Progenitor cell of endocrine pancreas (in vitro differentiated cells): ENCODE results near the gene ZNF79. TPM values are rescaled to one million over a fixed set of nuclear protein-coding genes. Genes with fewer than 3 reads are reported as not detected.

Experiments used
- DNase-seq: peaks from one replicate; pipeline ENCODE4 v3.0.0; 2021; ENCODE audit warnings: low spot score; ENCODE audit not compliant: unreplicated experiment
- H3K27ac Mint-ChIP-seq: 2 replicates; pipeline ENCODE4 v1.8.0; 2021; ENCODE audit warnings: mild to moderate bottlenecking, moderate library complexity, mixed read lengths
- H3K27me3 Mint-ChIP-seq: 2 replicates; pipeline ENCODE4 v1.8.0; 2021; ENCODE audit warnings: mixed read lengths
- H3K36me3 Mint-ChIP-seq: 2 replicates; pipeline ENCODE4 v1.8.0; 2022; ENCODE audit warnings: mixed read lengths; ENCODE audit not compliant: insufficient read depth
- H3K4me1 Mint-ChIP-seq: 2 replicates; pipeline ENCODE4 v1.8.0; 2021; ENCODE audit warnings: low read depth, mixed read lengths
- H3K4me3 Mint-ChIP-seq: 2 replicates; pipeline ENCODE4 v1.8.0; 2021; ENCODE audit warnings: low read depth, mild to moderate bottlenecking, moderate library complexity, mixed read lengths
- H3K9me3 Mint-ChIP-seq: 2 replicates; pipeline ENCODE4 v1.8.0; 2021; ENCODE audit warnings: low read depth, mixed read lengths
- CTCF ChIP-seq: fragments of 200-600 bp; sonication (generic); IDR thresholded peaks from one replicate; pipeline ENCODE4 v1.5.0; 2021; ENCODE audit warnings: antibody characterized with exemption, mild to moderate bottlenecking; ENCODE audit not compliant: unreplicated experiment
- total RNA-seq: library from RNA; stranded (reverse); gene quantifications from 2 replicates; pipeline ENCODE4 v1.2.1, GENCODE V29; 2021

The ZNF79 gene
- total RNA-seq, 1 donor from 2014 or later: 12.4 TPM

GRCh38 chr9:127485995-127486394, 61.8 kb downstream of the ZNF79 start:
- no peaks in the 10 kb centered on the region for H3K27me3 Mint-ChIP-seq
- DNase-seq: no peak
- H3K27ac Mint-ChIP-seq: no peak overlapping the region

GRCh38 chr9:127488946-127489345, 64.8 kb downstream of the ZNF79 start:
- no peak overlapping the region for H3K27ac Mint-ChIP-seq
- no peaks in the 10 kb centered on the region for H3K27me3 Mint-ChIP-seq
- TF ChIP-seq CTCF: no peak
- no peak overlapping the region for H3K4me3 Mint-ChIP-seq
- H3K4me1 Mint-ChIP-seq: no peaks in the 10 kb centered on the region
- DNase-seq: no peak
- peaks cover 9% of the 10 kb centered on the region for H3K36me3 Mint-ChIP-seq
- no peaks in the 10 kb centered on the region for H3K9me3 Mint-ChIP-seq

More at GRCh38 chr9:127485995-127486394, 61.8 kb downstream of the ZNF79 start:
- Mint-ChIP-seq H3K9me3 (no peaks in the 10 kb centered on the region), H3K4me3 (no peak overlapping the region), H3K4me1 (no peaks in the 10 kb centered on the region), H3K36me3 (peaks cover 13% of the 10 kb centered on the region)
- TF ChIP-seq CTCF: no peak

- Mint-ChIP-seq H3K36me3 (peaks cover 5% of the 10 kb centered on the region), H3K27ac (no peak overlapping the region), H3K4me1 (no peaks in the 10 kb centered on the region), H3K4me3 (no peak overlapping the region), H3K9me3 (no peaks in the 10 kb centered on the region), H3K27me3 (no peaks in the 10 kb centered on the region)
- no peak for DNase-seq
- TF ChIP-seq CTCF: peak; percentile 42
These were observed 65.4 kb downstream of the ZNF79 start for GRCh38 chr9:127489471-127490115.

- DNase-seq: no peak
- Mint-ChIP-seq H3K4me3 (no peak overlapping the region), H3K27me3 (no peaks in the 10 kb centered on the region), H3K27ac (no peak overlapping the region), H3K36me3 (peaks cover 5% of the 10 kb centered on the region), H3K9me3 (no peaks in the 10 kb centered on the region), H3K4me1 (no peaks in the 10 kb centered on the region)
- no peak for TF ChIP-seq CTCF
These were observed 66.5 kb downstream of the ZNF79 start for GRCh38 chr9:127490535-127491230.

GRCh38 chr9:127491516-127491915, 67.3 kb downstream of the ZNF79 start:
- Mint-ChIP-seq H3K4me3 (no peak overlapping the region), H3K27ac (no peak overlapping the region), H3K4me1 (no peaks in the 10 kb centered on the region), H3K9me3 (no peaks in the 10 kb centered on the region), H3K27me3 (no peaks in the 10 kb centered on the region), H3K36me3 (peaks cover 10% of the 10 kb centered on the region)
- no peak for TF ChIP-seq CTCF
- DNase-seq: no peak
